HUES64 (cell line): Measurements from ENCODE around the gene MARK1.

Experiments
- H3K27ac ChIP-seq: 2 replicates; pipeline ENCODE4 v1.7.0; 2013; ENCODE audit warnings: low read depth, low read length, inconsistent platforms
- H3K27me3 ChIP-seq: 2 replicates; pipeline ENCODE4 v1.6.1; 2013; ENCODE audit warnings: mild to moderate bottlenecking, low read length; ENCODE audit not compliant: insufficient read depth
- H3K36me3 ChIP-seq: 2 replicates; pipeline ENCODE4 v1.6.1; 2013; ENCODE audit warnings: mild to moderate bottlenecking, low read length; ENCODE audit not compliant: insufficient read depth
- H3K4me1 ChIP-seq: 2 replicates; pipeline ENCODE4 v1.6.1; 2013; ENCODE audit warnings: mild to moderate bottlenecking, low read length, moderate library complexity; ENCODE audit not compliant: insufficient read depth
- H3K4me3 ChIP-seq: 2 replicates; pipeline ENCODE4 v1.5.1; 2013; ENCODE audit warnings: mild to moderate bottlenecking, low read length, moderate library complexity
- H3K9ac ChIP-seq: 2 replicates; pipeline ENCODE4 v1.6.1; 2013; ENCODE audit warnings: mild to moderate bottlenecking, low read depth, low read length
- H3K9me3 ChIP-seq: 2 replicates; pipeline ENCODE4 v1.6.1; 2013; ENCODE audit warnings: low read depth, low read length; ENCODE audit not compliant: insufficient read depth
- WGBS: fragments of 150-250, 120-280 bp; methylation state at CpG from one replicate; pipeline ENCODE4 v1.1.7; 2013; ENCODE audit warnings: missing lambda C conversion rate; 5-methylcytosine and 5-hydroxymethylcytosine counted together

The MARK1 gene

GRCh38 chr1:220702733-220703270 lies 174.9 kb downstream of the MARK1 start:
- Histone ChIP-seq H3K36me3 (no peaks in the 10 kb centered on the region), H3K4me3 (no peak overlapping the region), H3K27me3 (no peaks in the 10 kb centered on the region), H3K9ac (no peak overlapping the region), H3K27ac (no peak overlapping the region), H3K9me3 (no peaks in the 10 kb centered on the region), H3K4me1 (peaks cover 9% of the 10 kb centered on the region)
- WGBS, result 68% methylated on average over 5 of the region's 5 CpGs

DNA sequence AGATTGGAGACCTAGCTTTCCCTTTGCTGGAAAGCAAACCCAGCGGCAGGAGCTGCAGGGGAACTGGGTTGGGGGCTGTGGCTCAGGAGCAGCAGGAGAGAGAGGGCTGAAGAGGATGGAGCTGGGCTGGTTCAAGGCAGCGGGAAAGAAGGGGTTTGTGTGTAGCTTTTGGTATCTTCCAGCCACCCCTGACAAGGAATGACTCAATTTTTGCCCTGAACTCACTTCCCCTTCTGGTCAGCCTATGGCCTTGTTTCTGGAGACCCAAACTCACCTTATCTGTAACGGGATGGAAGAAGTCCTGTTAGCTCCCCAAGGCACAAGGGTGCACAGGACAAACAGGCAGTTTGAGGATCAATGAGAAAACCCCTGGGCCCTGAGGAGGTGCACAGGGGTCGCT lies 175.4 kb downstream of the MARK1 start:
- H3K4me3 ChIP-seq, result no peak overlapping the region
- WGBS, result 88% methylated on average over 4 of the region's 4 CpGs
- H3K36me3 ChIP-seq, result no peaks in the 10 kb centered on the region
- H3K27ac ChIP-seq, result no peak overlapping the region
- no peaks in the 10 kb centered on the region for H3K27me3 ChIP-seq
- no peaks in the 10 kb centered on the region for H3K9me3 ChIP-seq
- no peak overlapping the region for H3K9ac ChIP-seq
- peaks cover 9% of the 10 kb centered on the region for H3K4me1 ChIP-seq

GRCh38 chr1:220705782-220706181 lies 177.8 kb downstream of the MARK1 start:
- no peaks in the 10 kb centered on the region for H3K27me3 ChIP-seq
- WGBS, result 93% methylated on average over 7 of the region's 7 CpGs
- H3K9me3 ChIP-seq, result no peaks in the 10 kb centered on the region
- no peak overlapping the region for H3K27ac ChIP-seq
- H3K9ac ChIP-seq, result no peak overlapping the region
- no peaks in the 10 kb centered on the region for H3K36me3 ChIP-seq
- H3K4me1 ChIP-seq, result peaks cover 7% of the 10 kb centered on the region
- no peak overlapping the region for H3K4me3 ChIP-seq

DNA sequence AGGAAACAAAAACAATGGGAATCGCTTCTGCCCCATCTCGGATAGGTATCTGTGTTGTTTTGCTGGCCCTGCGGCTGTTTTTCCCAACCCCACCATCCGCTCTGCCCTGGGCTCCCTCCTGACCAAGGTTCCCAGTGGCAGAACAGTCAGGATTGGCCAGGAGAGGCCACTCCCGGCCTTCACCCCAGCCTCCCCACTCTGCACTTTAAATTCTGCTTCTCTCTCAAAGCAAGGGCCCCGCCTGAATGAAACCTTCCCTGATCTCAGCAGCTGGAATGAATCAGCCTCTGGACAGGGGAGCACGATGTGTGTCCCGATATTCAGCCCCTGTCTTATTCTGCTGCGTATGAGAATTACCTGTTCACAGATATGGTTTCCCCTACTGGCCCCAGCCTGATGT lies 178.5 kb downstream of the MARK1 start:
- no peaks in the 10 kb centered on the region for H3K27me3 ChIP-seq
- H3K4me1 ChIP-seq, result 0 out of 2 replicates have a peak, but pooled peaks cover 4% of the 10 kb centered on the region
- WGBS, result 86% methylated on average over 9 of the region's 9 CpGs
- no peaks in the 10 kb centered on the region for H3K9me3 ChIP-seq
- H3K9ac ChIP-seq, result no peak overlapping the region
- H3K36me3 ChIP-seq, result no peaks in the 10 kb centered on the region
- no peak overlapping the region for H3K4me3 ChIP-seq
- no peak overlapping the region for H3K27ac ChIP-seq

DNA sequence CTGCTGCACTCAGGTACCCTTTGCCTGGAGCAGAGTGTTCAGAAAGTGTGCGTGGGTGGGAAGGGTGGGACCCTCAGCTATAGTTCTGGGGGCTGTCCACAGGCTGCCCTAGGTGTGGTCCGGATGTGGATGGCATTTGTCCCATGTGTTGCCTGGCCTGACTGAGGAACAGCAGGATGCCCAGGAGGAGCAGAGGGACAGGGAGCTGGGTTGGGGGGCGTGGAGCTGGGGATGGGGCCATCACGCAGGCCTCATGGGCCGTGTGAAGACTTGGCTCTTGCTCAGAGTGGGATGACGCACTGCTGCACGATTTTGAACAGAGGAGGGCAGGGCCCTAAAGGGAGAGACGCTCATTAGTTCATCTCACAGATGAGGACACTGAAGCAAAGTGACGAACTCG lies 179.2 kb downstream of the MARK1 start:
- no peak overlapping the region for H3K4me3 ChIP-seq
- H3K9ac ChIP-seq, result no peak overlapping the region
- H3K27me3 ChIP-seq, result no peaks in the 10 kb centered on the region
- no peaks in the 10 kb centered on the region for H3K36me3 ChIP-seq
- 0 out of 2 replicates have a peak, but pooled peaks cover 4% of the 10 kb centered on the region for H3K4me1 ChIP-seq
- WGBS, result 93% methylated on average over 10 of the region's 10 CpGs
- no peaks in the 10 kb centered on the region for H3K9me3 ChIP-seq
- no peak overlapping the region for H3K27ac ChIP-seq

- Histone ChIP-seq H3K4me3 (no peak overlapping the region), H3K9me3 (no peaks in the 10 kb centered on the region), H3K4me1 (0 out of 2 replicates have a peak, but pooled peaks cover under 1% of the 10 kb centered on the region), H3K9ac (no peak overlapping the region), H3K27ac (no peak overlapping the region), H3K27me3 (no peaks in the 10 kb centered on the region), H3K36me3 (no peaks in the 10 kb centered on the region)
- 90% methylated on average over 4 of the region's 4 CpGs for WGBS
Measured at GRCh38 chr1:220708244-220708643, 180.3 kb downstream of the MARK1 start.

- Histone ChIP-seq H3K4me1 (no peaks in the 10 kb centered on the region), H3K27ac (no peak overlapping the region)
- 83% methylated on average over 8 of the region's 9 CpGs for WGBS
Measured at GRCh38 chr1:220708936-220709801, 181.2 kb downstream of the MARK1 start.

GRCh38 chr1:220710333-220710732 lies 182.4 kb downstream of the MARK1 start:
- no peak overlapping the region for H3K4me3 ChIP-seq
- no peaks in the 10 kb centered on the region for H3K36me3 ChIP-seq
- H3K9ac ChIP-seq, result no peak overlapping the region
- H3K4me1 ChIP-seq, result no peaks in the 10 kb centered on the region
- WGBS, result 82% methylated on average over 4 of the region's 4 CpGs
- H3K27me3 ChIP-seq, result no peaks in the 10 kb centered on the region
- H3K9me3 ChIP-seq, result peaks cover 13% of the 10 kb centered on the region; the same call in 1 of the 2 replicates
- H3K27ac ChIP-seq, result no peak overlapping the region

More at GRCh38 chr1:220708936-220709801, 181.2 kb downstream of the MARK1 start:
- Histone ChIP-seq H3K9ac (no peak overlapping the region), H3K4me3 (no peak overlapping the region), H3K9me3 (0 out of 2 replicates have a peak, but pooled peaks cover 2% of the 10 kb centered on the region), H3K36me3 (no peaks in the 10 kb centered on the region), H3K27me3 (no peaks in the 10 kb centered on the region)

DNA sequence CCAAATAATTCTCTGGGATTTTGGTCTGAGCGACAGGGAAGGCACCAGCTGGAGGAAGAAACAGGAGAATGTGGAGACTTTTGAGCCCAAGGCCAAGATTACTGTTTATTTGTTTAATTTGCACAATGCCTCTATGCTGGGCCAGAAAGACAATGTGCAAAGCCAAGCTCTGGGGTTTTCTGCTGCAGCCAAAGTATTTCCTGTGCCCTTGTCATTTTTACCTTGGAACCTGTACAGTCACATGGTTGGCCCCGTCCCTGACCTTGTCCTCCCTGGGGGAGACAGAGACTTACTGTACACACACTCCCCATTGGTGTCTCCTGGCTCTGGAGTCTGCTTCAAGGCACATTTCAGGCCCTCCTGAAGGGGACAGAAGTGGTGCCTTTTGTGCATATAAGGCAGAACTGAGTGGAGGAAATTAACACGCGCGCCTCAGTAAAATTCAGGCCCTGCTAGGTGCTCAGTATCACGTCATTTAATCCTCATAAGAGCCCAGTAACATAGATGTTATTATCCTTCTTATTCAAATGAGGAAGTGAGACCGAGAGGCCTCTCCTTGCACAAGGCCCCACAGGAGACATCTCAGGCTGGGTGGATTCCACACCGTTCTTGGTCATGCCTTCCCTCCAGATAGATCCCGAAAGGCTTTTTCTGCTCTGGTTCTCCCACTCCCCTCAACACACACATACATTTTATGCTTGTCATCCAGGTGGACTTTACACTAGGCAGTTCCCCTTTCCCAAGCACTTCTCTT lies 183.3 kb downstream of the MARK1 start:
- Histone ChIP-seq H3K4me1 (no peaks in the 10 kb centered on the region), H3K36me3 (no peaks in the 10 kb centered on the region), H3K27me3 (no peaks in the 10 kb centered on the region), H3K9me3 (peaks cover 22% of the 10 kb centered on the region), H3K4me3 (no peak overlapping the region), H3K9ac (no peak overlapping the region), H3K27ac (no peak overlapping the region)
- WGBS, result 92% methylated on average over 9 of the region's 9 CpGs
